ENCODE measurements around the gene GOLGA2.

- TF ChIP-seq CTCF (conservative IDR thresholded peaks at IDR 0.05; ENCODE audit: low read depth, low read length) (no peak), EZH2 (IDR thresholded peaks at IDR 0.05; ENCODE audit: low read length, unreplicated experiment) (no peak)
Measured at GRCh38 chr9:128282500-128282899, 6.7 kb upstream of the GOLGA2 start.

Data from PC-3 (cell line).